IPS-18c (cell line): ENCODE measurements around the gene C4orf36.
"Not testable (repeated sequence)": the region's sequence is repeated elsewhere in the genome, so short reads cannot be mapped to it uniquely, and the experiment has no call there.

Experiments used
- H3K4me3 ChIP-seq: 2 replicates; pipeline ENCODE4 v1.7.0; 2013; ENCODE audit warnings: low read depth, mild to moderate bottlenecking, low read length, moderate library complexity; ENCODE audit not compliant: insufficient read depth
- H3K9me3 ChIP-seq: one replicate; pipeline ENCODE4 v1.6.1; 2013; ENCODE audit warnings: mild to moderate bottlenecking, low read length, moderate library complexity; ENCODE audit not compliant: control insufficient read depth, insufficient read depth

The C4orf36 gene

DNA sequence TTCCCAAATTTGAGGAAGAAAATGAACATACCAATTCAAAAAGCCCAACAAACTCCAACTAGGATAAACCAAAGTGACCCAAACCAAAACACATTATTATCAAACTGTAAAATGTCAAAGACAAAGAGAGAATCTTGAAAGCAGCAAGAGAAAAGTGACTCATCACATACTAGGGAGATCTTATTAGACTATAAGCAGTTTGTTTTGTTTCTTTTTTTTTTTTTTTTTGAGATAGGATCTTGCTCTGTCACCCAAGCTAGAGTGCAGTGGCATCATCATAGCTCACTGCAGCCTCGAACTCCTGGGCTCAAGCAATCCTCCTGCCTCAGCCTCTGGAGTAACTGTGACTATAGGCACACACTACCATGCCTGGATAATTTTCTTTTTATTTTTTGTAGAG, 12.6 kb downstream of the C4orf36 start:
- H3K9me3 ChIP-seq, result peaks cover 5% of the 10 kb centered on the region
- no peak overlapping the region for H3K4me3 ChIP-seq

- Histone ChIP-seq H3K4me3 (no peak overlapping the region), H3K9me3 (peaks cover 5% of the 10 kb centered on the region)
Observed at GRCh38 chr4:86878640-86879039, 13.6 kb downstream of the C4orf36 start.

DNA sequence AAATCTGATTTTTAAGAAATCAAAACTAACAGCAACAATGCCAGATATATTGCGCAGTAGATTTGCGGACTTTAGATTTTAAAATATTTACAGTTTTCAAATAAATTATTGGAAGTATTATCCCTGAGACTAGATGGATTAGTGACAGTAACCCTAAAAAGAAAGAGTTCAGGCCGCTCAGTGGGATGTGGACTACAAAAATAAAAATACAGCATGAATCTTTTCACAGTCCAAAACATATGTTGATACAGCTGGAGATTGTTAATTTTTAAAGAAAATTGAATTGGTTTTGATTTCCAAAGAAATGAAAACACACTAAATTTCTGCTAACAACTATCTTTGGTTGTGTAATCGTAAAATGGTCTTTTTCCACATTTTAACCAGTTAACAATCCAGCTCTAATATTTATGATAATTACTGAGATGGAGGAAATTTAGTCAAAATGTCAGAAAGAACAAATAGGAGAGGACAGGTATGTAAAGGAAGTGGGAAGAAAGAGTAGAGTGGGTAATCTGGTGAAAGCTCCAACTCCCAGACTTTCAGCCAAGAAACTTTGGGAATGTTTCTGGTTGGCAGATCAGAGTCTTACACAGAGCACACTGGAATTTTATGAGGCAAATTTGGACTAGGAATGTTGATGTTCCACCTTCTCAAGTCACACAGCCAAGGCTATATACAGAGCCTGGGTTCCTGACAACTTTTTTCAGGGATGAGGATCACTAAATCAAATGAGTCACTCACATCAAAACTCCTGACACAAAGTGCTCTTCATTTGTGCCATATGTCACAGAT, 15.1 kb downstream of the C4orf36 start:
- Histone ChIP-seq H3K4me3 (no peak overlapping the region), H3K9me3 (peaks cover 5% of the 10 kb centered on the region)

- H3K4me3 ChIP-seq, result not testable (repeated sequence)
Observed at GRCh38 chr4:86875436-86875835, 16.8 kb downstream of the C4orf36 start.

DNA sequence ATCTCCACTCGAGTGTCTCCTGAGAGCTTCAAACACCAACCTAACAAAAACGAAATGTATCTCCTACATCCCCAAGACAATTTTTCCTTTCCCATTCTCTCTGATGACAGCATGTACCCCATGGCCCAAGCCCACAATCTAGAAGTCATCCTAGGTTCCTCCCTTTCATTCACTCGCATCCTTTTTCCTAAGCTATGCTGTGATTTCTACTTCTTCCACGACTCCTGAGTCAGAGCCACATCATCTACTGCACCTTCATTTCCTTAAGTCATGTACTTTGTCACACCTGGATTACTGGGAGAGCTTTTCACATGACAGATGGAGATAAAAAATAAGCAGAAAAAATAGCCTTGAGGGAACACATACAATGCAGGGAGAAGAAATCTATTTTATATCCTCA, 20.1 kb downstream of the C4orf36 start:
- H3K4me3 ChIP-seq, result no peak overlapping the region
- no peaks in the 10 kb centered on the region for H3K9me3 ChIP-seq

More at GRCh38 chr4:86875436-86875835, 16.8 kb downstream of the C4orf36 start:
- not testable (repeated sequence) for H3K9me3 ChIP-seq

DNA sequence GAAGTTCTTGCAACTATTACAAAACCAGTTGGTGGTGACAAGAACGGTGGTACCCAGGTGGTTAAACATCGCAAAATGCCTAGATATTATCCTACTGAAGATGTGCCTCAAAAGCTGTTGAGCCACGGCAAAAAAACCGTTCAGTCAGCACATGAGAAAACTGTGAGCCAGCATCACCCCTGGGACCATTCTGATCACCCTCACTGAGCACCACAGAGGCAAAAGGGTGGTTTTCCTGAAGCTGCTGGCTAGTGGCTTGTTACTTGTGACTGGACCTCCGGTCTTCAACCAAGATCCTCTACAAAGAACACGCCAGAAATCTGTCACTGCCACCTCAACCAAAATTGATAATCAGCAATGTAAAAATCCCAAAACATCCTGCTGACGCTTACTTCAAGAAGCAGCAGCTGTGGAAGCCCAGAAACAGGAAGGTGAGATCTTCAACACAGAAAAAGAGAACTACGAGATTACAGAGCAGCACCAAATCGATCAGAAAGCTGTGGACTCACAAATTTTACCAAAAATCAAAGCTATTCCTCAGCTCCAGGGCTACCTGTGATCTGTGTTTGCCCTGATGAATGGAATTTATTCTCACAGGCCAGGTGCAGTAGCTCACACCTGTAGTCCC, 21.7 kb downstream of the C4orf36 start:
- no peak overlapping the region for H3K4me3 ChIP-seq
- H3K9me3 ChIP-seq, result no peaks in the 10 kb centered on the region

GRCh38 chr4:86857341-86858052, 34.7 kb downstream of the C4orf36 start:
- Histone ChIP-seq H3K4me3 (no peak overlapping the region), H3K9me3 (no peaks in the 10 kb centered on the region)

DNA sequence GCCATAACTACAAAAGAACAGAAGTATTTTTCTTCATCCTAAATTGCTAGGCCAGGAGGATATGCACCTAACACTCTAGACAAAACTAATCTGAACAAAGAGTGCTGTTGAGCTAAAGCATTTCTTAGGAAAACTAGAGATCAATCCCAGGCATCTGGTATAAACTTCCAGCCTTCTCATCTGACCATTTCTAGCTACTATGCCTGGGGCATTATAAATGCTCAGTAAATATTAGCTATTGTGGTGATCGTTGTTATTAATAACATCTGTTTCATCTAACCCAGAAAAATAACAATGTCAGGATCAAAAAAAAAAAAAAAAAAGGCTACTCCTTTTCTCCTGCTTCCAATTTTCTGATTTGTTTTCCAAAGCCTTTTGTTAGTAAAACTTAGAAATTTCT, 35.3 kb downstream of the C4orf36 start:
- no peak overlapping the region for H3K4me3 ChIP-seq

GRCh38 chr4:86855572-86855971, 36.6 kb downstream of the C4orf36 start:
- Histone ChIP-seq H3K9me3 (no peaks in the 10 kb centered on the region), H3K4me3 (no peak overlapping the region)

More for the DNA sequence above, 35.3 kb downstream of the C4orf36 start:
- H3K9me3 ChIP-seq, result no peaks in the 10 kb centered on the region

DNA sequence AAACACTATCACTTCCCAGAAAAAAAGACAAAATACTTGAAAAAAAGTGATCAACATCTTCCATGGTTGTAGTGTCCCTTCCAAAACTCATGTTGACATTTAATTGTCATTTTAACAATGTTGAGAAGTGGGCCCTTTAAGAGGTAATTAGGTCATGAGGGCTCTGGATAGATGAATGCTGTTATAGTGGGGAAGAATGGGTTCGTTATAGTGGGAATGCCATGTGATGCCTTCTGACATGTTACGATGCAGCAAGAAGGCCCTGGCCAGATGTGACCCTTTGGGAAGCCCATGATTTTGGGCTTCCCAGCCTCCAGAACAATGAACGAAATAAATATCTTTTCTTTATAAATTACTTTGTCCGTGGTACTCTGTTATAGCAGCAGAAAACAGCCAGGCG, 39.0 kb downstream of the C4orf36 start:
- no peaks in the 10 kb centered on the region for H3K9me3 ChIP-seq
- H3K4me3 ChIP-seq, result no peak overlapping the region

GRCh38 chr4:86848732-86849619, 43.2 kb downstream of the C4orf36 start, which contains the start of gene SLC10A6:
TSS of gene SLC10A6 (minus strand) at chr4:86849384. CDS start at chr4:86849115, 269 bp downstream.
- Histone ChIP-seq H3K9me3 (no peaks in the 10 kb centered on the region), H3K4me3 (no peak within 1 kb of the TSS)

GRCh38 chr4:86848136-86848535, 44.1 kb downstream of the C4orf36 start:
- no peaks in the 10 kb centered on the region for H3K9me3 ChIP-seq
- no peak overlapping the region for H3K4me3 ChIP-seq

DNA sequence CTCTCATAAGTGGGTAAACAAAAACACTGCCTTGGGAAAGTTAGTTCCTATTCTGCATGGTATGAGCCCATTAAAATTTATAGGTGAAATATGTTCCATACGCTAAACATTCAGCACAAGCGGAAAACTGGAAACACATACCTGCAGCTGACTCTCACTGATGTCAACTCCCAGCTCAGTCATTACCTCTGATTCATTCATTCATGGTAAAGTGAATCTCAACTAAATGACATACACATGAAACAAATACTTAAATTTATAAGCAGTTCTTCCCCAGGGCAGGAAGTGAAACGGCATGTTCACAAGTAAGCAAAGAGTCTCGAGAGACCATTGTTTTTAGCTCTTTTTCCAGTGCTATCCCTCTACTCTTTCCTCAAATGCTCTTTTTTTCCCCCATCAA, 44.7 kb downstream of the C4orf36 start:
- H3K4me3 ChIP-seq, result no peak overlapping the region
- H3K9me3 ChIP-seq, result no peaks in the 10 kb centered on the region

- Histone ChIP-seq H3K4me3 (no peak overlapping the region), H3K9me3 (no peaks in the 10 kb centered on the region)
Observed at GRCh38 chr4:86846921-86847320, 45.3 kb downstream of the C4orf36 start.

- Histone ChIP-seq H3K9me3 (no peaks in the 10 kb centered on the region), H3K4me3 (no peak overlapping the region)
Observed at GRCh38 chr4:86845593-86845992, 46.6 kb downstream of the C4orf36 start.

DNA sequence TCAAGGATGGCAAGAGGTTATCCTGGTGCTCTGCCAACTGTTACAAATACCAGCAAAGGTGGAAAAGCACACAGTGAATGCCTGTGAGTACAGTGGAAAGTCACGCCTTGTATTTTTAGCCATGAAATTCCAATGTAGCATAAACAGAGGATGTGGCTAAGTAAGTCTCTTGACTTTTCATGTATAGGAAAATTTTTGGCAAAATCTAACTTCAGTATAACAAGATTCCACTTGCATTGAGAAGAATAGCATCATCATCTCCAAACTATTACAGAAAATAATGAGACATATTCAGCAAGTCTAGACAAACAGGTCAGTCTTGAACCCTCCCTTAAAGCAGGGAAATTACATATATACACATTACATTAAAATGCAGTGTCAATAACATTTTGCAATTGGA, 50.9 kb downstream of the C4orf36 start:
- H3K9me3 ChIP-seq, result no peaks in the 10 kb centered on the region
- H3K4me3 ChIP-seq, result no peak overlapping the region

- Histone ChIP-seq H3K4me3 (no peak overlapping the region), H3K9me3 (no peaks in the 10 kb centered on the region)
Observed at GRCh38 chr4:86840858-86841257, 51.4 kb downstream of the C4orf36 start.
